SK-MEL-5 (cell line): ENCODE results near the gene SLC11A2. TPM values are rescaled to one million over a fixed set of nuclear protein-coding genes. Genes with fewer than 3 reads are reported as not detected.
A peak's percentile ranks its signal among the peaks of the same experiment; 100 is the strongest.
"Not testable (repeated sequence)": the region's sequence is repeated elsewhere in the genome, so short reads cannot be mapped to it uniquely, and the experiment has no call there.

Experiments used
- DNase-seq: peaks from one replicate; pipeline ENCODE4 v3.0.0-alpha.2; 2016; ENCODE audit warnings: low read depth, low spot score
- in situ Hi-C: cut with HindIII; loops from 2 replicates; pipeline ENCODE4 v1.10.0; 2016; ENCODE audit warnings: low sequenced_read_pairs, high pct_unique_total_duplicates, low pct_unique_long_range_greater_than_20kb
- small RNA-seq, 2 experiments: library from RNA; depleted of rRNA; stranded (forward); fragments of <200 nt; gene quantifications; one replicate each; pipeline ENCODE3, GENCODE V24; 2014
- total RNA-seq: library from RNA; depleted of rRNA; stranded (reverse); fragments of >200 nt; shearing (Covaris generic); gene quantifications from 2 replicates; pipeline ENCODE4 v1.2.3, GENCODE V29; 2014; rRNA removed

The SLC11A2 gene
- total RNA-seq, 1 experiment from 2014 or later, result 168 TPM

DNA sequence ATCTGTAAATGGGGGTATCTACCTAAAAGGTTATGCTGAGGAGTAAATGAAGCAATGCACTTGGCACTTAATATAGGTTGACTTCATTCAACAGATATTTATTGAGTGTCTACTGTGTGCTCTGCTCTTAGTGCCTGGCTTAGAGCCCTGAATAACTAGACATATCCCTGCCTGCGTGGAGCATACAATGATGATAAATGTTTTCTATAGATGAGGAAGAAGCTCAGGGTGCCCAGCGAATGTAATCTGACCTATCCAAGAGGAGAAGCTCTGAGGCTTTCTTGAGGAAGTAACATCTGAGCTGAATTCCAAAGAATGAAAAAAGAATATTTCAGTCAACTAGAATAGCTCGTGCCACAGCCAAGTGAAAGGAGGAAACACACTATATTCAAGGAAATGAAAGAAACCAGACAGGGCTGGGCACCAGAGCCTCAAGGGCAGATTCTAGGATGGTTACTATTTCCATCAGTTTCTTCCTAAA, 91.8 kb downstream of the SLC11A2 start:
- in situ Hi-C loops, result no loop called here
- DNase-seq, result no peak

GRCh38 chr12:50933459-50934124, 92.6 kb downstream of the SLC11A2 start:
- in situ Hi-C loops, result no loop called here
- DNase-seq, result peak; percentile 13

DNA sequence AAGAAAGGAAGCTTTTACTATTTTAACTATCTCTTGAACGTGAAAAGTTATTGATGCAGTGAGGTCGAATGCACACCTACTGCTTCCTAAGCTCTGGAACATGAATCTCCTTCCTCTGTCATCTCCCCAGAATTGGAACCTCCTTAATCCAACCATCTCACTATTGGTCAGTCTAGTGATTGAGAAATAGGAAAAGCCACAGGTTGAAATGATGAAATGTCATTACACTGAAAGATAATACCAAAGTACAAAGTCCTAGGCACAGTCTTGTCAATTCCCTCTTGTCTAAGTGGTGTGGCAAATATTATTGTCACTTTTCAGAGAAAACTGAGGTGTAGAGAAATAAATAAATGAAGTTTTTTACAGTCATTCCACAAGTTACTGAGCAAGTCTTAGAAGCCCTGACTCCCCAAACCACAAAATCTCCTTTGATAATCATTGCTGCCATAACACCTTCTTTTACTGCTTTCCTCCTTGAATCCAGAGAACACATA, 93.3 kb downstream of the SLC11A2 start:
- DNase-seq, result no peak
- in situ Hi-C loops, result no loop called here

DNA sequence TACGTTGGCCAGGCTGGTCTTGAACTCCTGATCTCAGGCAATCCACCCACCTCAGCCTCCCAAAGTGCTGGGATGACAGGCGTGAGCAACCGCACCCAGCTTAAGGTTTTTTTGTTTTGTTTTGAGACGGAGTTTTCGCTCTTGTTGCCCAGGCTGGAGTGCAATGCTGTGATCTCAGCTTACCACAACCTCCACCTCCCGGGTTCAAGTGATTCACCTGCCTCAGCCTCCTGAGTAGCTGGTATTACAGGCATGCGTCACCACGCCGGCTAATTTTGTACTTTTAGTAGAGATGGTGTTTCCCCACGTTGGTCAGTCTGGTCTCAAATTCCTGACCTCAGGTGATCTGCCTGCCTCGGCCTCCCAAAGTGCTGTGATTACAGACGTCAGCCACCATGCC, 95.7 kb downstream of the SLC11A2 start:
- in situ Hi-C loops, DNase-seq: not testable (repeated sequence)

- in situ Hi-C loops, result no loop called here
- no peak for DNase-seq
These were observed 96.4 kb downstream of the SLC11A2 start for GRCh38 chr12:50929831-50930230.

Small RNA genes lying within 50 kb of the gene (small RNA-seq; reads per million reads assigned to genes)
- gene AC008121.1 (0 reads per million in 2 experiments), gene RF00019 (0 reads per million in 2 experiments), gene RNU6-1273P (0 reads per million in 2 experiments), gene RNU6-87P (0 reads per million in 2 experiments)

Other genes starting within 250 kb of the SLC11A2 start
- gene TMPRSS12, start 183.5 kb downstream of the SLC11A2 start, total RNA-seq, result not detected in 2 replicates
- gene HIGD1C, start 73.8 kb downstream of the SLC11A2 start, total RNA-seq, result not detected in 2 replicates
- gene LETMD1, start 21.9 kb upstream of the SLC11A2 start, total RNA-seq, result 68.6 and 77.5 TPM in 2 replicates
- gene CSRNP2, start 57.2 kb upstream of the SLC11A2 start, total RNA-seq, result 15.0 and 16.0 TPM in 2 replicates
- gene TFCP2, start 146.8 kb upstream of the SLC11A2 start, total RNA-seq, result 11.3 and 12.1 TPM in 2 replicates
- 1.5 and 3.1 TPM in 2 replicates for gene POU6F1, start 191.7 kb upstream of the SLC11A2 start, total RNA-seq
- 424 and 462 TPM in 2 replicates for gene DAZAP2, start 212.4 kb upstream of the SLC11A2 start, total RNA-seq
- 1.8 and 2.3 TPM in 2 replicates for gene SMAGP, start 244.0 kb upstream of the SLC11A2 start, total RNA-seq